SJSA1 (cell line): Measurements from ENCODE around the gene C1orf141. TPM values are rescaled to one million over a fixed set of nuclear protein-coding genes. Genes with fewer than 3 reads are reported as not detected.
A peak's percentile ranks its signal among the peaks of the same experiment; 100 is the strongest.

Source experiments
- DNase-seq, 2 experiments: peaks; one replicate each; pipeline ENCODE4 v3.0.0-alpha.2; 2015 to 2020; ENCODE audit warnings: low spot score in 2 of 2, low read depth in 1 of 2
- H3K27ac ChIP-seq: fragments of 250-450 bp; sonication (Bioruptor Pico); 2 replicates; pipeline ENCODE4 v1.5.1; 2020; ENCODE audit warnings: mild to moderate bottlenecking, moderate library complexity
- H3K27me3 ChIP-seq: fragments of 250-450 bp; sonication (Bioruptor Pico); replicated peaks from 2 replicates; pipeline ENCODE4 v1.5.1; 2020; ENCODE audit warnings: mild to moderate bottlenecking, moderate library complexity
- H3K36me3 ChIP-seq: fragments of 250-450 bp; sonication (Bioruptor Pico); 2 replicates; pipeline ENCODE4 v1.5.1; 2020; ENCODE audit warnings: mild to moderate bottlenecking
- H3K4me1 ChIP-seq: fragments of 250-450 bp; sonication (Bioruptor Pico); replicated peaks from 2 replicates; pipeline ENCODE4 v1.6.1; 2021; ENCODE audit warnings: mild to moderate bottlenecking
- H3K4me3 ChIP-seq: fragments of 250-450 bp; sonication (Bioruptor Pico); 2 replicates; pipeline ENCODE4 v1.5.1; 2020; ENCODE audit warnings: mild to moderate bottlenecking
- H3K9me3 ChIP-seq: fragments of 250-450 bp; sonication (Bioruptor Pico); replicated peaks from 2 replicates; pipeline ENCODE4 v1.5.1; 2020; ENCODE audit warnings: mild to moderate bottlenecking
- total RNA-seq: library from RNA; depleted of rRNA; stranded (reverse); fragments of >200 nt; shearing (Covaris generic); gene quantifications from 2 replicates; pipeline ENCODE4 v1.2.3, GENCODE V29; 2014; rRNA removed

Gene C1orf141
- total RNA-seq, 1 experiment from 2014 or later = not detected

- H3K9me3 ChIP-seq = no peaks in the 10 kb centered on the region
- H3K4me1 ChIP-seq = peaks cover 38% of the 10 kb centered on the region
- no peaks in the 10 kb centered on the region for H3K36me3 ChIP-seq
- no peaks in the 10 kb centered on the region for H3K27me3 ChIP-seq
- DNase-seq = peak in 1 of 2 experiments; percentile 2
- no peak overlapping the region for H3K4me3 ChIP-seq
- no peak overlapping the region for H3K27ac ChIP-seq
Measured at GRCh38 chr1:67059346-67059745, 75.4 kb downstream of the C1orf141 start.

- Histone ChIP-seq H3K4me1 (peaks cover 40% of the 10 kb centered on the region), H3K4me3 (no peak overlapping the region), H3K27me3 (no peaks in the 10 kb centered on the region), H3K27ac (no peak overlapping the region), H3K9me3 (no peaks in the 10 kb centered on the region), H3K36me3 (peaks cover under 1% of the 10 kb centered on the region; the same call in 1 of the 2 replicates)
- DNase-seq = peak in 1 of 2 experiments; percentile 15
Measured at GRCh38 chr1:67058761-67059160, 76.0 kb downstream of the C1orf141 start.

GRCh38 chr1:67058242-67058641 lies 76.5 kb downstream of the C1orf141 start:
- H3K27me3 ChIP-seq = no peaks in the 10 kb centered on the region
- no peak overlapping the region for H3K4me3 ChIP-seq
- no peaks in the 10 kb centered on the region for H3K9me3 ChIP-seq
- DNase-seq = no peak
- H3K36me3 ChIP-seq = peaks cover 5% of the 10 kb centered on the region
- H3K27ac ChIP-seq = no peak overlapping the region
- peaks cover 40% of the 10 kb centered on the region for H3K4me1 ChIP-seq

GRCh38 chr1:67053785-67054772 lies 80.7 kb downstream of the C1orf141 start, which contains the start of gene SLC35D1:
Gene SLC35D1, minus strand, starts transcription at chr1:67054148. Its CDS starts 135 bp downstream, at chr1:67054013.
- peaks cover 18% of the 10 kb centered on the region for H3K4me1 ChIP-seq
- H3K4me3 ChIP-seq = peak within 1 kb of the TSS; percentile 81
- H3K9me3 ChIP-seq = no peaks in the 10 kb centered on the region
- no peaks in the 10 kb centered on the region for H3K27me3 ChIP-seq
- peak; percentile 63 to 83 for DNase-seq
- peaks cover 30% of the 10 kb centered on the region for H3K36me3 ChIP-seq
- H3K27ac ChIP-seq = peak within 1 kb of the TSS; percentile 75

- H3K27me3 ChIP-seq = no peaks in the 10 kb centered on the region
- peak in 1 of 2 experiments; percentile 49 for DNase-seq
- H3K4me1 ChIP-seq = peaks cover 12% of the 10 kb centered on the region
Measured at GRCh38 chr1:67053535-67053784, 81.3 kb downstream of the C1orf141 start.

GRCh38 chr1:67052741-67053534 lies 81.8 kb downstream of the C1orf141 start:
- no peaks in the 10 kb centered on the region for H3K9me3 ChIP-seq
- H3K27ac ChIP-seq = peak overlapping the region; percentile 75
- H3K4me3 ChIP-seq = peak overlapping the region; percentile 81

More at GRCh38 chr1:67053535-67053784, 81.3 kb downstream of the C1orf141 start:
- Histone ChIP-seq H3K36me3 (peaks cover 35% of the 10 kb centered on the region), H3K4me3 (peak overlapping the region; percentile 81), H3K9me3 (no peaks in the 10 kb centered on the region), H3K27ac (peak overlapping the region; percentile 75)

GRCh38 chr1:67051196-67051595 lies 83.6 kb downstream of the C1orf141 start:
- H3K27me3 ChIP-seq = no peaks in the 10 kb centered on the region
- H3K4me1 ChIP-seq = peaks cover 9% of the 10 kb centered on the region
- no peak overlapping the region for H3K4me3 ChIP-seq
- H3K9me3 ChIP-seq = no peaks in the 10 kb centered on the region
- H3K36me3 ChIP-seq = peaks cover 54% of the 10 kb centered on the region
- H3K27ac ChIP-seq = no peak overlapping the region
- no peak for DNase-seq

More at GRCh38 chr1:67052741-67053534, 81.8 kb downstream of the C1orf141 start:
- Histone ChIP-seq H3K27me3 (no peaks in the 10 kb centered on the region), H3K4me1 (peaks cover 9% of the 10 kb centered on the region), H3K36me3 (peaks cover 41% of the 10 kb centered on the region)
- peak; percentile 44 to 61 for DNase-seq

- Histone ChIP-seq H3K27ac (no peak overlapping the region), H3K36me3 (peaks cover 73% of the 10 kb centered on the region), H3K4me1 (peaks cover 22% of the 10 kb centered on the region), H3K27me3 (no peaks in the 10 kb centered on the region), H3K9me3 (no peaks in the 10 kb centered on the region), H3K4me3 (no peak overlapping the region)
- DNase-seq = no peak
Measured at GRCh38 chr1:67044631-67045270, 90.0 kb downstream of the C1orf141 start.

GRCh38 chr1:67043366-67043765 lies 91.4 kb downstream of the C1orf141 start:
- H3K4me3 ChIP-seq = no peak overlapping the region
- peaks cover 70% of the 10 kb centered on the region for H3K36me3 ChIP-seq
- H3K9me3 ChIP-seq = no peaks in the 10 kb centered on the region
- H3K27me3 ChIP-seq = no peaks in the 10 kb centered on the region
- peak in 1 of 2 experiments; percentile 4 for DNase-seq
- H3K27ac ChIP-seq = no peak overlapping the region
- H3K4me1 ChIP-seq = peaks cover 23% of the 10 kb centered on the region

Other genes starting within 250 kb of the C1orf141 start
- gene DNAI4, start 210.1 kb downstream of the C1orf141 start, total RNA-seq = 0.91 and 2.6 TPM in 2 replicates
- 31.8 and 42.2 TPM in 2 replicates for gene MIER1, start 210.0 kb downstream of the C1orf141 start, total RNA-seq
- 13.9 and 22.2 TPM in 2 replicates for gene SLC35D1, start 80.8 kb downstream of the C1orf141 start, total RNA-seq
- not detected in 2 replicates for gene IL23R, start 31.5 kb upstream of the C1orf141 start, total RNA-seq
- not detected in 2 replicates for gene IL12RB2, start 172.9 kb upstream of the C1orf141 start, total RNA-seq